GM10248 (cell line): ENCODE results near the gene CEMP1.
A peak's percentile ranks its signal among the peaks of the same experiment; 100 is the strongest.

Experiments used
- CTCF ChIA-PET: fragments of 300-600 bp; sonication (Branson Sonifier 250); formaldehyde crosslinking; extraction: SDS; loops from one replicate; lab custom pipeline; 2021; ENCODE audit warnings: antibody characterized with exemption; lab: Yijun Ruan, JAX
- POLR2A ChIA-PET: fragments of 350-650 bp; sonication (Branson Sonifier 250); formaldehyde crosslinking; extraction: SDS; loops from one replicate; lab custom pipeline; 2020; ENCODE audit warnings: antibody characterized with exemption; lab: Yijun Ruan, JAX
- DNase-seq: peaks from one replicate; pipeline ENCODE4 v3.0.0; 2012; ENCODE audit errors: extremely low spot score
- TF ChIP-seq, protein P1 (sequence below): IDR thresholded peaks from 2 replicates; pipeline ENCODE4 v1.5.1; 2012; ENCODE audit warnings: mild to moderate bottlenecking, low read depth; ENCODE audit errors: extremely low read depth, missing control alignments, control extremely low read depth

Gene CEMP1

DNA sequence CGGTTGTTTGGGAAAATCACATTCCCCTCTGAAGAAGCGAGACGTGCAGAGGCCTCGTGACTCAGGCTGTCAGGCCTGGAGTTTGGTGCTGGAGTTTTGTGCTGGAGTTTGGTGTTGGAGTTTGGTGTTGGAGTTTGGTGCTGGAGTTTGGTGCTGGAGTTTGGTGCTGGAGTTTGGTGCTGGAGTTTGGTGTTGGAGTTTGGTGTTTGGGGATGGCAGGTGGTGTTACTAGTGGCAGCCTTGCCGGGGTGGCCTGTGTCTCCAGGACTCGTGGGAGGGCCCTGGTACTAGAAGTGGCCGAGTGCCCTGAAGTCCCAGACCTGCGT is 43.7 kb downstream of the CEMP1 start:
- ChIA-PET CTCF (interaction anchor here (0.7 to 8.1 kb wide), 2 partner anchors 14 to 59 kb away, joined by 3 to 36 read pairs; no protein-coding TSS in a partner anchor), POLR2A (no interaction called here)
- no peak for DNase-seq
- TF ChIP-seq, protein P1, sequence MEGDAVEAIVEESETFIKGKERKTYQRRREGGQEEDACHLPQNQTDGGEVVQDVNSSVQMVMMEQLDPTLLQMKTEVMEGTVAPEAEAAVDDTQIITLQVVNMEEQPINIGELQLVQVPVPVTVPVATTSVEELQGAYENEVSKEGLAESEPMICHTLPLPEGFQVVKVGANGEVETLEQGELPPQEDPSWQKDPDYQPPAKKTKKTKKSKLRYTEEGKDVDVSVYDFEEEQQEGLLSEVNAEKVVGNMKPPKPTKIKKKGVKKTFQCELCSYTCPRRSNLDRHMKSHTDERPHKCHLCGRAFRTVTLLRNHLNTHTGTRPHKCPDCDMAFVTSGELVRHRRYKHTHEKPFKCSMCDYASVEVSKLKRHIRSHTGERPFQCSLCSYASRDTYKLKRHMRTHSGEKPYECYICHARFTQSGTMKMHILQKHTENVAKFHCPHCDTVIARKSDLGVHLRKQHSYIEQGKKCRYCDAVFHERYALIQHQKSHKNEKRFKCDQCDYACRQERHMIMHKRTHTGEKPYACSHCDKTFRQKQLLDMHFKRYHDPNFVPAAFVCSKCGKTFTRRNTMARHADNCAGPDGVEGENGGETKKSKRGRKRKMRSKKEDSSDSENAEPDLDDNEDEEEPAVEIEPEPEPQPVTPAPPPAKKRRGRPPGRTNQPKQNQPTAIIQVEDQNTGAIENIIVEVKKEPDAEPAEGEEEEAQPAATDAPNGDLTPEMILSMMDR: no peak

DNA sequence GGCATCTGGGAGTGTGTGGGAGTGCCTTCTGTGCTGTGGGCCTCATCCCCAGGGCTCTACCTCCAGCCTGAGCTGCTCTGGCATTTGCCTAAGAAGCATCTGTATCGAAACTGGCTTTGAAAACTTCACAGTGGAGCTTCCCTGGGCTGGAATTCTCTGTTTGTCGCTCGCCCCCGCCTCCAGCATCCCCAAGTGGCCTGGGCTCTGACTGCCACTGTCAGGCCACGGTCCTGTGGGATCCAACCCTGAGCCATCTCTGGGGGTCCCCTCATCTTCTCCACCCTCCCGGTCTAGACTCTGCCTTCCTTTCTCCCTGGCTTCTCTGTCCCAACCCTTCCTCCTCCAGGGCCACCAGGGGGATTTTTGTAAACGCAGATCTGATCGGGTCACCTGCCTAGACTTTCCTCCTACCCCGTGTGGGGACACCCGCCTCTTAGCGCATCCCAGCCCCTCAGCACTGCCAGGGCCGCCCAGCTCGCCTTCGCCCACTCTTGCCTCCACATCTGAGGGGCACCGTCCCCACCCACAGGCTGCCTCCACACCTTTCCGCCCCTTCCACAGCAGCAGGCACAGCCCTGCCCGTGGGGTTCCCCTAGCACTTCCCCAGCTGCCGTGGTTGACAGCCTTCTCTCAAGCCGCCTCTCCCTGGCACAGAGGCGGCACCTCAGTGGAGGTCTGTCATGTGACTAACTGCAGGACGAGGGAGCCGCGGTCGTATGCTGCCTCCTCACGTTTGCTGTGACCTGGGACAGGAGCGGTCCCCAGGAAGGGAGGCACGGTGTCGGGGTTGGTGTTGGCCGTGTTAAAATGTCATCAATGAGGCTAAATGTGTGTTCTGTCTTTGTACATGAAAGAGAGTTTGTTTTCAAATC is 44.3 kb downstream of the CEMP1 start:
- TF ChIP-seq, protein P1: peak; percentile 64
- peak; percentile 85 for DNase-seq
- POLR2A ChIA-PET: no interaction called here
- CTCF ChIA-PET: interaction anchor here (1.0 to 8.1 kb wide), 12 partner anchors 10 to 483 kb away, joined by 3 to 36 read pairs (median 4); partner anchors contain the start of gene ABCA3

DNA sequence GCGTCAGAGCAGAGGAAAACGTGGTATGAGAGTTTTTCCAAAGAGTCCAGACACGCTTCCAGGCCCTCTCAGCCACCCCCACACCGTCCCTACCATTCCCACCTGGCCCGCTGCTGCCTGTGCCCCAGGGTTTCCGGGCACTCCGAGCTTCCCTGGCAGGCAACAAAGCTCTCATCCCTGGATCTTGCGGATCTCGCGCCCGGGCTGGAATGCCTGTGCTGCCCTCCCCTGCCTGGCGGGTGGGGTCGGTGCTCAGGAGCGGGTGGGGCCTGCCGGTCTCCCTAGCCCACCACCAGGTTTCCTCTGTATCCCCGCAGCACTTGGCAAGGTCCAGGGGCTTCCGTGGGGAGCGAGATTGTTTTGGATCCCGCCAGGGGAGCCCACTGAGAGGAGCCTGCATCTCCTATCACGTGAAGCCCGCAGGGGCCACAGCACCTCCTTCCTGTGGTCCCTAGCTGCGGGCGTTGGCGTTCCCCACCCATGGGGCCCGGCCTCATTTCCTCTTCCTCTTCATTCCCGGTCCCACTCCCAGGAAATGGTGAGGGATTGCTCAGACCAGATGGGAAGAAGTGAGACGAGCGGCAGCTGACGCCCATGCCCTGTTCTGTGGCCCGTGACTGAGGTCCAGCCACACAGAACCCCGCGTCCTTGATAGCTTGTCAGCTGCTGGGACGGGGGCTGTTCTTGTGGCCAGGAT is 45.2 kb downstream of the CEMP1 start:
- CTCF ChIA-PET: interaction anchor here (1.0 to 8.1 kb wide), 14 partner anchors 9 to 482 kb away, joined by 3 to 36 read pairs (median 4); partner anchors contain the start of gene ABCA3
- POLR2A ChIA-PET: no interaction called here
- no peak for DNase-seq
- TF ChIP-seq, protein P1: no peak

DNA sequence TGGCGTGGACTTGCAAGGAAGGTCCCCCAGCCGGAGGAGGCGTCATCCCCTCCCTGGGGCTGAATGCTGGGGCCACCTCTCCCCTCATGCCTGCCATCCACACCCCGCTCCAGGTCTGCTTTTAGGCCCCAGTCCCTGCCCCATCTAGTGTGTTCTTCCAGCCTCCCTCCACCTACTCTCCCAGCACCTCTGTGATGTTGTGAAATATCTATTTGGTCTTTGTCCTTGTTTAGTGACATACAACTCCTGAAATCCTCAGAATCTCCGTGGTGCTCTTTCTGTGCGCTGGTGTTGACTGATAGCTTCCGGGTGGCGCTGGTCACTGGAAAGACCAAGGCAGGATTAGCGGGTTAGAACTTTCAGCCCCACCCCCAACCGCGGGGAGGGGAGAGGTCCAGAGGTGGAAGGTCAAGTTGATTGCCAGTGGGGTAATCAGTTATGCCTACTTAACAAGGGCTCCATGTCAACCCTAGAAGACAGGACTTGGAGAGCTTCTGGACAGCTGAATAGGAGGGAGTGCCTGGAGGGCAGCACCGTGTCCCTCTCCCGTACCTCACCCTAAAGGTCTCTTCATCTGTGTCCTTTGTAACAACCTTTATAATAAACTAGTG is 46.2 kb downstream of the CEMP1 start:
- CTCF ChIA-PET: interaction anchor here (1.1 to 2.3 kb wide), 2 partner anchors 17 to 145 kb away, joined by 3 to 13 read pairs; partner anchors contain the start of gene ABCA3
- POLR2A ChIA-PET: interaction anchor here (0.6 kb wide), 1 partner anchor 259 kb away, joined by 3 read pairs; no protein-coding TSS in a partner anchor
- DNase-seq: no peak
- TF ChIP-seq, protein P1: no peak

DNA sequence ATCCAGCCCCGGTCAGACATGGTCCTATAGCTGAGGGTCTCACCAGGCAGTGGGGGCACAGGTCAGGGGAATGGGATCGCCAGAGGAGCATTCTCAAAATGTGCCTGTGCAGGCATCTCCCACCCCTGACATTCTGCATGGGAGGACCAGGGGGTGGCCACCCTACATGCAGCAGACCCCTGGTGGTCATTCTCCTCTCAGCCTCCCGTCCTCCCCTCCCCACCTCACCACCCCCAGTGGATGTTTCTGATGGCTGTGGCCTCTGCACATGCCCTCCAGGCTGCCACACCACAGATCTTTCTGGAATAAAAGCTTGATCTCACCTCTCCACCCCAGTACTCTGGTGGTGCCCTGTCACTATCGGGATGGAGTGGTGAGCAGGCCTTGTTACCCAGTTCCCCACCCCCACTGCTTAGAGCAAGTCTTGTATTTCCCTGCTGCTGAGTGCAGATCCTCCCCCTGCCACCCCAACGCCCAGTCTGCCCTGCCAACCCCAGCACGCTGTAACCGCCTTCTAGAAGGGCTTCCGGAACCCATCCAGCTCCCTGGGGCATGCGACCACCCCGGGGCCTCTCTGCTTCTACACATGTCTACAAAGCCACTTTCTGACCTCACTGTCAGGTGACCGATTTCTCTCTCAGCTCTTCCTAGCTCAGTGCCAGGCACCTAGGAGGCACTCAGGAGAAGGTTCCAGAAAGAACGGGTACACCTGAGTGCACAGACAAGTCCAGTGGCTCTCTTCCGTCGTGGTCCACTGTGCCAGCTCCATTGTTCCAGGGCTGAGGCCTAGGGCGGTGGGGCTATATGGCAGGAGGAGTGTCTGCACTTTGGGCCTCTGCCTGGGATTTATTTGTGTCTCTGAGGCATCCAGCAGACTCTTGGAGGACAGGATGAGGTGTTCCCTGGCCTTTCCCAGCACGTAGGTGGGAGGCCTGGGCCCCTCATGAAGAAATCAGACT is 47.0 kb downstream of the CEMP1 start:
- ChIA-PET CTCF (interaction anchor here (2.3 kb wide), 1 partner anchor 17 kb away, joined by 13 read pairs; no protein-coding TSS in a partner anchor), POLR2A (no interaction called here)
- no peak for DNase-seq
- TF ChIP-seq, protein P1: no peak
